ENCODE data around the gene CDT1. TPM values are rescaled to one million over a fixed set of nuclear protein-coding genes. Genes with fewer than 3 reads are reported as not detected.

CDT1 gene
- total and polyA plus RNA-seq, 8 donors: 9.3 to 20.4 (median 13.4) TPM

GRCh38 chr16:88800277-88800592, 3.4 kb upstream of the CDT1 start:
- no peak overlapping the region for H3K4me3 ChIP-seq
- H3K27me3 ChIP-seq: peaks cover 0 to 8% of the 10 kb centered on the region in 2 donors
- no peaks in the 10 kb centered on the region for H3K36me3 ChIP-seq
- no peak for TF ChIP-seq CTCF (IDR thresholded peaks at IDR 0.05)
- no peak for DNase-seq
- intact Hi-C loops (cut with DNase I): no loop called here
- H3K27ac ChIP-seq: no peak overlapping the region
- ATAC-seq: no peak
- no peaks in the 10 kb centered on the region for H3K9me3 ChIP-seq
- H3K4me1 ChIP-seq: peaks cover 6 to 42% of the 10 kb centered on the region in 2 donors

- TF ChIP-seq CTCF (IDR thresholded peaks at IDR 0.05): no peak
- Histone ChIP-seq H3K27me3 (peaks cover 0 to 8% of the 10 kb centered on the region in 2 donors), H3K36me3 (peaks cover 0 to 20% of the 10 kb centered on the region in 2 donors), H3K4me1 (peaks cover 6 to 43% of the 10 kb centered on the region in 2 donors), H3K4me3 (peak overlapping the region; percentile 45 to 73), H3K27ac (no peak overlapping the region), H3K9me3 (no peaks in the 10 kb centered on the region)
- intact Hi-C loops (cut with DNase I): no loop called here
- no peak for ATAC-seq
- DNase-seq: no peak
Observed at GRCh38 chr16:88804173-88804551, 573 bp downstream of the CDT1 start.

- H3K36me3 ChIP-seq: peaks cover 0 to 26% of the 10 kb centered on the region in 2 donors
- H3K4me3 ChIP-seq: peak overlapping the region; percentile 45 to 73
- DNase-seq (peak in 1 of 4 donors; percentile 83), ATAC-seq (peak; percentile 4)
- H3K27ac ChIP-seq: no peak overlapping the region
- peaks cover 0 to 8% of the 10 kb centered on the region in 2 donors for H3K27me3 ChIP-seq
- no peaks in the 10 kb centered on the region for H3K9me3 ChIP-seq
- H3K4me1 ChIP-seq: peaks cover 6 to 44% of the 10 kb centered on the region in 2 donors
- no peak for TF ChIP-seq CTCF (IDR thresholded peaks at IDR 0.05)
- intact Hi-C loops (cut with DNase I): no loop called here
Observed at GRCh38 chr16:88804552-88805339, 1.2 kb downstream of the CDT1 start.

GRCh38 chr16:88805340-88805715, 1.7 kb downstream of the CDT1 start:
- peaks cover 0 to 32% of the 10 kb centered on the region in 2 donors for H3K36me3 ChIP-seq
- peaks cover 0 to 8% of the 10 kb centered on the region in 2 donors for H3K27me3 ChIP-seq
- H3K9me3 ChIP-seq: no peaks in the 10 kb centered on the region
- intact Hi-C loops (cut with DNase I): no loop called here
- ATAC-seq (no peak), DNase-seq (no peak)
- peaks cover 10 to 44% of the 10 kb centered on the region in 2 donors for H3K4me1 ChIP-seq
- no peak overlapping the region for H3K27ac ChIP-seq
- peak overlapping the region in 1 of 2 donors; percentile 73 for H3K4me3 ChIP-seq
- no peak for TF ChIP-seq CTCF (IDR thresholded peaks at IDR 0.05)

GRCh38 chr16:88805887-88806393, 2.4 kb downstream of the CDT1 start:
- intact Hi-C loops (cut with DNase I): no loop called here
- TF ChIP-seq CTCF (IDR thresholded peaks at IDR 0.05): no peak
- no peak for ATAC-seq

More at GRCh38 chr16:88805887-88806393, 2.4 kb downstream of the CDT1 start:
- Histone ChIP-seq H3K4me1 (peaks cover 16 to 48% of the 10 kb centered on the region in 2 donors), H3K27ac (no peak overlapping the region), H3K4me3 (no peak overlapping the region), H3K27me3 (peaks cover 0 to 8% of the 10 kb centered on the region in 2 donors), H3K36me3 (peaks cover 0 to 32% of the 10 kb centered on the region in 2 donors), H3K9me3 (no peaks in the 10 kb centered on the region)
- no peak for DNase-seq

Measured in left lung (tissue), 10 donors.